Small intestine (tissue), 7 donors: Measurements from ENCODE around the gene LTC4S. TPM values are rescaled to one million over a fixed set of nuclear protein-coding genes. Genes with fewer than 3 reads are reported as not detected.
A peak's percentile ranks its signal among the peaks of the same experiment; 100 is the strongest.

Experiments
- DNase-seq, 2 donors: peaks; one replicate each; pipeline versions ENCODE4 v3.0.0 to v3.0.0-alpha.2; 2013
- FAIRE-seq: peaks from 2 replicates; lab custom pipeline; 2012; peaks lifted over from hg19 to GRCh38; lab: Jason Lieb, UNC
- H3K27ac ChIP-seq, 3 donors: one replicate each; pipeline ENCODE4 v1.5.1; 2013; ENCODE audit warnings: low read length in 2 of 3, mild to moderate bottlenecking in 2 of 3, control low read depth in 1 of 3, inconsistent platforms in 1 of 3, low read depth in 1 of 3, moderate library complexity in 1 of 3
- H3K27me3 ChIP-seq, 3 donors: one replicate each; pipeline ENCODE4 v1.6.1; 2013; ENCODE audit warnings: low read length in 3 of 3, inconsistent platforms in 1 of 3; ENCODE audit not compliant: control insufficient read depth in 3 of 3, insufficient read depth in 3 of 3
- H3K36me3 ChIP-seq, 3 donors: one replicate each; pipeline ENCODE4 v1.6.1; 2013; ENCODE audit warnings: low read length in 3 of 3, inconsistent platforms in 1 of 3, low read depth in 1 of 3, mild to moderate bottlenecking in 1 of 3, moderate library complexity in 1 of 3; ENCODE audit not compliant: control insufficient read depth in 3 of 3, insufficient read depth in 2 of 3
- H3K4me1 ChIP-seq, 3 donors: one replicate each; pipeline ENCODE4 v1.6.1; 2013; ENCODE audit warnings: low read length in 2 of 3, inconsistent platforms in 1 of 3, low read depth in 1 of 3, mild to moderate bottlenecking in 1 of 3, moderate library complexity in 1 of 3; ENCODE audit not compliant: control insufficient read depth in 3 of 3, insufficient read depth in 2 of 3
- H3K4me3 ChIP-seq, 3 donors: one replicate each; pipeline ENCODE4 v1.5.1; 2013; ENCODE audit warnings: low read length in 3 of 3, control low read depth in 1 of 3, inconsistent platforms in 1 of 3, low read depth in 1 of 3, mild to moderate bottlenecking in 1 of 3, moderate library complexity in 1 of 3
- H3K9me3 ChIP-seq, 2 donors: one replicate each; pipeline ENCODE4 v1.6.1; 2013; ENCODE audit warnings: low read depth in 1 of 2, low read length in 1 of 2; ENCODE audit not compliant: control insufficient read depth in 2 of 2, insufficient read depth in 1 of 2
- WGBS, 3 donors: extraction: QIAGEN DNeasy Blood & Tissue Kit; methylation state at CpG; one replicate each; pipeline ENCODE4 v1.1.7; 2013; 5-methylcytosine and 5-hydroxymethylcytosine counted together
- polyA plus RNA-seq, 4 donors: library from polyadenylated mRNA; stranded (reverse) in 3 of 4; unstranded in 1 of 4; fragments of 200-250 nt in 3 of 4; fragments of 120-200 nt in 1 of 4; gene quantifications; one replicate each; pipeline versions ENCODE4 v1.2.1 to v1.2.3, GENCODE V29; 2013
- donor health status: healthy with polysubstance abuse.
- donor health status: control.
- donor health status: control.
- donor health status: Bipolar disorder and iron deficiency.
- donor health status: healthy.

LTC4S gene
- polyA plus RNA-seq, 4 donors, result 2.0 to 6.7 (median 5.4) TPM; not detected in 1

- H3K4me3 ChIP-seq, result peak overlapping the region in 2 of 3 donors; percentile 41 to 46
- 60 to 80% (median 71%) methylated on average over 18 to 23 of the region's 23 CpGs for WGBS, 3 donors
- peaks cover 0 to 29% (median 10%) of the 10 kb centered on the region in 3 donors for H3K4me1 ChIP-seq
- no peak for FAIRE-seq
- no peaks in the 10 kb centered on the region for H3K27me3 ChIP-seq
- no peaks in the 10 kb centered on the region for H3K9me3 ChIP-seq
- H3K27ac ChIP-seq, result no peak overlapping the region
- H3K36me3 ChIP-seq, result peaks cover 0 to 34% (median 0%) of the 10 kb centered on the region in 3 donors
- DNase-seq, result no peak
Observed at GRCh38 chr5:179816401-179816795, 22.6 kb downstream of the LTC4S start.

GRCh38 chr5:179816796-179817469, 23.1 kb downstream of the LTC4S start:
- no peak overlapping the region for H3K27ac ChIP-seq
- no peak for FAIRE-seq
- peak overlapping the region in 2 of 3 donors; percentile 41 to 46 for H3K4me3 ChIP-seq
- no peaks in the 10 kb centered on the region for H3K27me3 ChIP-seq
- H3K36me3 ChIP-seq, result peaks cover 0 to 30% (median 0%) of the 10 kb centered on the region in 3 donors
- DNase-seq, result peak in 1 of 2 donors; percentile 67
- 1 to 3% (median 2%) methylated on average over 57 to 72 of the region's 72 CpGs for WGBS, 3 donors
- H3K9me3 ChIP-seq, result no peaks in the 10 kb centered on the region
- H3K4me1 ChIP-seq, result peaks cover 0 to 30% (median 10%) of the 10 kb centered on the region in 3 donors

DNA sequence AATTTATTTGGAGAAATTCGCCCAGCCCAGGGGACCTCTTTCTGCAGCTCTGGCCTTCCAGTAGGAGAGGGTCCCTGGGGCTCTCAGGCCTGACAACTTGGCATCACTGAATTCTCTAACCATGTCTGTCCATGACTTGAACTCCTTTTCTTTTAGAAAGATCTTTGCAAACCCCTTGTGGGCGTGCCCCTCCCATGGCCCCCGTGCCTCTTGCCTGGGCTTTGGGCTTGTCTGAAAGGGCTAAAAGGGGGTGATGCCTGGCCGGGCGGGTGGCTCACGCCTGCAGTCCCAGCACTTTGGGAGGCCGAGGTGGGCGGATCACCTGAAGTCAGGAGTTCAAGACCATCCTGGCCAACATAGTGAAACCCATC, 23.7 kb downstream of the LTC4S start:
- Histone ChIP-seq H3K4me3 (peak overlapping the region in 2 of 3 donors; percentile 41 to 46), H3K4me1 (peaks cover 2 to 36% (median 10%) of the 10 kb centered on the region in 3 donors), H3K27ac (no peak overlapping the region), H3K36me3 (peaks cover 0 to 28% (median 0%) of the 10 kb centered on the region in 3 donors), H3K27me3 (no peaks in the 10 kb centered on the region), H3K9me3 (no peaks in the 10 kb centered on the region)
- no peak for FAIRE-seq
- 79 to 88% (median 85%) methylated on average over 8 of the region's 8 CpGs for WGBS, 3 donors
- DNase-seq, result no peak

DNA sequence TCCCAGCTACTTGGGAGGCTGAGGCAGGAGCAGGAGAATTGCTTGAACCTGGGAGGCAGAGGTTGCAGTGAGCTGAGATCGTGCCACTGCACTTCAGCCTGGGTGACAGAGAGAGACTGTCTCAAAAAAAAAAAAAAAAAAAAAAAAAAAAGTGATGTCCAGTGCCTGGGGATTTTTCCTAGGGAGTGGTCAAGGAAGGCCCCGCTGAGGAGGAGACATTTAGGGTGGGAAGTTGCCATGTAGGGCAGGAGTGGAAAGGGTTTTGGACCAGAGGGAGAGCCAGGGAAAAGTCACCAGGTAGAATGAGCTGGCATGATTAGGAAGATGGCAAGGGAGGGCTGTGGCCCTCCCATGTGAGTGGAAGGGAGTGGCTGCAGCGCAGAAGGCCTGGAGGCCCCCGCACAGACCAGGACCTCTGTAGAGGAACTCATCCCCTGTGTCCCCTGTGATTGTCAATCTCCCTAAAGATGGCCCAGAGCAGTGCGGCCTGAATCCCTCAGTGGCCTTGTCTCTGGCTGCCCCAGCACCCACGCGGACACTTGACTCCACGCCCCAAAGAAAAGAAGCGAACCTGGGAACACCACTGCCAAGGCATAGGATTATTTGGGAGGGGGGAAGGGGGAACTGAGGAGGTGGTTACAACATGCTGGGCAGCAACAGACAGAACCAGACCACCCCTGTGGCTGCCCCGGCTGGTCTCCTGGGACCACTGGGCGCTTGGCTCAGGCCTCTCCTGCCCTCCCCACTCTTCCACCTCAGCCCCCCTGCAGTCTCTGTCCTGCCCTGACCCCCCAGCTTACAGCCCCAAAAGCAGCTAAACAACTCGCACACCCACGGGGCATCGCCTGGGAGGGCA, 24.3 kb downstream of the LTC4S start:
- 54 to 65% (median 58%) methylated on average over 13 to 14 of the region's 14 CpGs for WGBS, 3 donors
- FAIRE-seq (no peak), DNase-seq (no peak)
- no peaks in the 10 kb centered on the region for H3K27me3 ChIP-seq
- H3K36me3 ChIP-seq, result peaks cover 2 to 30% (median 4%) of the 10 kb centered on the region in 3 donors
- H3K27ac ChIP-seq, result peak overlapping the region; percentile 63 to 97 (median 96)
- no peaks in the 10 kb centered on the region for H3K9me3 ChIP-seq
- H3K4me1 ChIP-seq, result peaks cover 4 to 42% (median 10%) of the 10 kb centered on the region in 3 donors
- peak overlapping the region in 2 of 3 donors; percentile 28 to 35 for H3K4me3 ChIP-seq

GRCh38 chr5:179818746-179819295, 25.0 kb downstream of the LTC4S start:
- no peaks in the 10 kb centered on the region for H3K9me3 ChIP-seq
- peaks cover 4 to 47% (median 10%) of the 10 kb centered on the region in 3 donors for H3K4me1 ChIP-seq
- FAIRE-seq (no peak), DNase-seq (peak; percentile 96 to 99)
- peaks cover 4 to 31% (median 6%) of the 10 kb centered on the region in 3 donors for H3K36me3 ChIP-seq
- H3K27me3 ChIP-seq, result no peaks in the 10 kb centered on the region
- 0 to 2% (median 2%) methylated on average over 10 to 35 of the region's 35 CpGs for WGBS, 3 donors
- peak overlapping the region; percentile 90 to 97 (median 96) for H3K27ac ChIP-seq
- peak overlapping the region; percentile 17 to 35 (median 28) for H3K4me3 ChIP-seq

- H3K36me3 ChIP-seq, result peaks cover 8 to 37% (median 8%) of the 10 kb centered on the region in 3 donors
- peak overlapping the region in 2 of 3 donors; percentile 9 to 86 for H3K4me3 ChIP-seq
- peaks cover 6 to 53% (median 10%) of the 10 kb centered on the region in 3 donors for H3K4me1 ChIP-seq
- H3K27me3 ChIP-seq, result no peaks in the 10 kb centered on the region
- H3K27ac ChIP-seq, result peak overlapping the region; percentile 90 to 97 (median 96)
- DNase-seq (peak; percentile 54 to 80), FAIRE-seq (no peak)
- H3K9me3 ChIP-seq, result no peaks in the 10 kb centered on the region
- WGBS, 3 donors, result 18 to 25% (median 22%) methylated on average over 25 to 26 of the region's 26 CpGs
Observed at GRCh38 chr5:179819296-179820126, 25.7 kb downstream of the LTC4S start.

GRCh38 chr5:179820127-179820482, 26.3 kb downstream of the LTC4S start:
- no peak for FAIRE-seq

More at GRCh38 chr5:179820127-179820482, 26.3 kb downstream of the LTC4S start:
- Histone ChIP-seq H3K27me3 (no peaks in the 10 kb centered on the region), H3K4me3 (peak overlapping the region; percentile 86 to 98 (median 92)), H3K9me3 (no peaks in the 10 kb centered on the region), H3K27ac (peak overlapping the region; percentile 90 to 97 (median 96)), H3K4me1 (peaks cover 8 to 58% (median 10%) of the 10 kb centered on the region in 3 donors), H3K36me3 (peaks cover 8 to 41% (median 12%) of the 10 kb centered on the region in 3 donors)
- 25 to 46% (median 36%) methylated on average over 11 to 12 of the region's 12 CpGs for WGBS, 3 donors
- DNase-seq, result peak in 1 of 2 donors; percentile 50
